T-helper 1 cell (primary cell): ENCODE results near the gene APBA2.
A peak's percentile ranks its signal among the peaks of the same experiment; 100 is the strongest.
"Not testable (repeated sequence)": the region's sequence is repeated elsewhere in the genome, so short reads cannot be mapped to it uniquely, and the experiment has no call there.

Experiments
- DNase-seq, 5 donors: peaks; one replicate each; pipeline ENCODE4 v3.0.0-alpha.2; 2012 to 2020

APBA2 gene

DNA sequence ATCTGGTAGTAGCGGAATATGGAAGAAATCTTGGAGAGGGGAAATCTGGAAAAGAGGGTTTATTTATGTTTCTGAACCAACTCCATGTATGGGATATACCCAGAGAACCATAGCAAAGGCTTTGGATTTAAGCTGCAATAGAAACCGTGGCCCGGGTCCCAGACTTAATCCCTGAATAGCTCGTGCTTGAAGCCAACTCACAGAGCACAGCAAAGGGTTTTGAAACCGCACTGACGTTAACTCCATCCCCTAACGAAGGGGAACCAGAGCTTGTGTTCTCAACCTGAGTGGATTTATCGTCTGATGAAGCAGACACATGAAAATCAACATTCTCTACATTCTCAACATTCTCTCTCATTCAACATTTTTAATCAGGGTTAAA, 154.6 kb downstream of the APBA2 start:
- no peak for DNase-seq

DNA sequence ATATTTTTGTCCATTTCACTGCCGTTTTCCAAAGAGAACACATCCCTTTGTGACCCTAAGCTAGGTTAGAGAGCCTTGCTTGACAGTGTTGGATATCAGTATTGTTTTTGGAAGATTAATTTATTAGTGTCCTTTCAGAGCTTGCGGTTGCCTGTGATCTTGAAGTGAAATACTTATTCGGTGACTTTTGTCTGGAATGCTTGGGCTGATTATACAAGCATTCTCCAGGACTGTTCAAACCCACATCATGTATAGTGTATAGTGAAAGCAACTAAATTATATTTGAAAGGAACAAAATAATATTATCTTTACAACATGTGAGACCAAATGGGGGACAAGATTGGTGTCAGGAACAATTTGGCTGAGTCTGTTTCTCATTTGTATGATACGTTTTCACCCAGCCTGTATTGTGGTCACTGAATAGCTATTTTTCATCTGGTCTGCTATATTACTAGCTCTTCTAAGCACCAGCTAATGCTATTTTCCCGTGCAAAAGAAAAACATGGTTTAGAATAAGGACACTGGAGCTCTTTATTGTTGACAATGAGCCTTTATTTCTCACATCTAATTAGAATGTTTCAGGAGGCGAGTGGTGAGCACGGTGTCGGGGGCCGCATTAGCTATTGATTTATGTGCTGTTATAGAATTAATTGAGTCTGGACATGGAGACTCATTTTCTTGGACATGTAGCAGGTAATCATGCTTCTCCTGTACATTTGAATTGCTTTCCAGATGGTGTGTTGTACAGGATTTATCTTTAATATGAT, 158.1 kb downstream of the APBA2 start:
- DNase-seq: no peak

GRCh38 chr15:29044503-29044901, 158.7 kb downstream of the APBA2 start:
- no peak for DNase-seq

DNA sequence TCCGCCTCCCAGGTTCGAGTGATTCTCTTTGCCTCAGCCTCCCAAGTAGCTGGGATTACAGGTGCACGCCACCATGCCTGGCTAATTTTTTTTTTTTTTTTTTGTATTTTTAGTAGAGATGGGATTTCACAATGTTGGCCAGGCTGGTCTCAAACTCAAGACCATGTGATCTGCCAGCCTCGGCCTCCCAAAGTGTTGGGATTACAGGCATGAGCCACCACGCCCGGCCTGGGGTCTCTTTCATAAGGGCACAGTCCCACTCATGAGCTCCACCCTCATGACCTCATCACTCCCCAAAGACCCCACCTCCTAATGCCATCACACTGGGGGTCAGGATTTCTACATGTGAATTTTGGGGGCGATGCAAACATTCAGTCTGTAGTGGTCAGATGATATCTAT, 159.4 kb downstream of the APBA2 start:
- not testable (repeated sequence) for DNase-seq

DNA sequence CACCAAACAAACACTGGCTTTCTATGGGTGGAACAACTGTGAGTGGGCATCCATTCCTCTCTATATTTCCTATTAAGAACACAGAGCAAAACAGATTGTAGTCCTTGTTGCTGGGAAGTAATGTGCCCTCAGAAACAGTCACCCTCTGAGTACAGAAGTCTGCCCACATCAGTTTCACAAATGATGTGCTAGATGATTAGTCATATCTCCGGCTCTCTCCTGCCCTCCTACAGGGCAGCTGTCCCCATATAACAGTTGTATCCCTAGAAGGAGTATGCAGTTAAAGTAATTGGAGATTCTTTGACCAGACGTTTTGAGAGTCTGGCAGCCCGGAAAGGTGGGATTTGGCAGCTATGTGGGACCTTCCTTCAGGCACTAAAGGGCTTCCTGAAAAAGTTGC, 159.9 kb downstream of the APBA2 start:
- DNase-seq: peak in 1 of 5 donors; percentile 55

- no peak for DNase-seq
These were observed 160.6 kb downstream of the APBA2 start for GRCh38 chr15:29046281-29046810.

GRCh38 chr15:29046977-29047376, 161.2 kb downstream of the APBA2 start:
- DNase-seq: no peak

DNA sequence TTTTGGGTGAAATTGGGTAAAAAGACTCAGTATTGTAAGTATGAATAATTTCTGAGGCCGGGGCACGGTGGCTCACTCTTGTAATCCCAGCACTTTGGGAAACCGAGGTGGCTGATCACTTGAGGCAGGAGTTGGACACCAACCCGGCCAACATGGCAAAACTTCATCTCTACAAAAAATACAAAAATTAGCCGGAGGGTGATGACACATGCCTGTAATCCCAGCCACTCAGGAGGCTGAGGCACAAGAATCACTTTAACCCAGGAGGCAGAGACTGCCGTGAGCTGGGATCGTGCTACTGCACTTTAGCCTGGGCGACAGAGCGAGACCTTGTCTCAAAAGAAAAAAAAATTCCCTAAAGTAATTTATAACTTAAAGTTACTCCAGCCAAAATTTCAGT, 162.2 kb downstream of the APBA2 start:
- DNase-seq: no peak

DNA sequence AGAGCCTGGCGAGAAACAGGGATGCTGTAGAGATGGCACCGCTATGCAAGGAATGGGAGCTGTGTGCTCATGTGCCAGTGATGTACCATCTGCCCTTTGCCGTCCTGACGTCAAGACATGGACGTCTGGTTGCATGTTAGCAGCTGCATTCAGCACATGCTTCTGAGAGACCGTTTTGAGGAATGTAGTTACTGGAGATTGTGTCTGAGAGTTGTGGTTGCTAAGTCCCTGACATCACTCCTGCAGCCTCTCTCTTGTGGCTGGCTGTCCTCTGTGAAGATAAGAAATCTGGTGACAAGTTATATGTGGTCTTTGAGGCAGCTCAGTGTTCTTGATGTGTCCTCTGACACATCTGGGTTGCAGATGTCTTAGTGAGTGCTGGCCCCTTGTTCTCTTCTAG, 165.1 kb downstream of the APBA2 start:
- DNase-seq: peak in 1 of 5 donors; percentile 1

GRCh38 chr15:29051422-29051821, 165.6 kb downstream of the APBA2 start:
- no peak for DNase-seq

DNA sequence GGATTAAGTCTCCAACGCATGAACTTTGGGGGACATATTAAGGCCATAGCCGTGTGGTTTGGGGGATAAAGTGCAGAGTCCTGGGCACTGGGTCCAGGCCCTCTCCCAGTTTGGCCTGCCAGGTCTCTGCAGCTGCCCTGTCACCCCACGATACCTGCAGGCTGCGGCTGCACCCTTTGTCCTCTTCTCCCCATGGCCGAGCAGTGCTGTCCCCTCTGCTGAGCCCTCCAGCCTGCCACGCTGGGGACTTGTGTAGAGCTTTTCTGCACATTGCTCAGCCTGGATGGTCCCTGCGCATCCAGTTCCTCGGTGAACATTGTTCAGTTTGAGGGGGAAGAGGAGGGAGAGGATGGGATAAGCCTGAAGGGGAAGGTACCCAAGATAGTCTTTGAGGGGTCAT, 167.2 kb downstream of the APBA2 start:
- DNase-seq: no peak

DNA sequence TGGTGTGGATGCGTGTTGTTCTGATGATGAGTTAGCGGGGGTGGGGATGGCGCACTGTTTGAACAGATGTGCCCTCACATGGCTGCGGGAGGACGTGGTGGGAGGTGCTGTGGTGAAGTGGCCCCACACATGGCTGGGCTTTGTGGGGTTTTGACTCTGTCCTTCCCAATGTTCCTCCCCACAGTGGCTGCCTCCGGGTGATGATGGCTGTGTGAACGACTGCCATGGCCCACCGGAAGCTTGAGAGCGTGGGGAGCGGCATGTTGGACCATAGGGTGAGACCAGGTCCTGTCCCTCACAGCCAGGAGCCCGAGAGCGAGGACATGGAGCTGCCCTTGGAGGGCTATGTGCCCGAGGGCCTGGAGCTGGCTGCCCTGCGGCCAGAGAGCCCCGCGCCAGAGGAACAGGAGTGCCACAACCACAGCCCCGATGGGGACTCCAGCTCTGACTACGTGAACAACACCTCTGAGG, 167.9 kb downstream of the APBA2 start:
- no peak for DNase-seq

DNA sequence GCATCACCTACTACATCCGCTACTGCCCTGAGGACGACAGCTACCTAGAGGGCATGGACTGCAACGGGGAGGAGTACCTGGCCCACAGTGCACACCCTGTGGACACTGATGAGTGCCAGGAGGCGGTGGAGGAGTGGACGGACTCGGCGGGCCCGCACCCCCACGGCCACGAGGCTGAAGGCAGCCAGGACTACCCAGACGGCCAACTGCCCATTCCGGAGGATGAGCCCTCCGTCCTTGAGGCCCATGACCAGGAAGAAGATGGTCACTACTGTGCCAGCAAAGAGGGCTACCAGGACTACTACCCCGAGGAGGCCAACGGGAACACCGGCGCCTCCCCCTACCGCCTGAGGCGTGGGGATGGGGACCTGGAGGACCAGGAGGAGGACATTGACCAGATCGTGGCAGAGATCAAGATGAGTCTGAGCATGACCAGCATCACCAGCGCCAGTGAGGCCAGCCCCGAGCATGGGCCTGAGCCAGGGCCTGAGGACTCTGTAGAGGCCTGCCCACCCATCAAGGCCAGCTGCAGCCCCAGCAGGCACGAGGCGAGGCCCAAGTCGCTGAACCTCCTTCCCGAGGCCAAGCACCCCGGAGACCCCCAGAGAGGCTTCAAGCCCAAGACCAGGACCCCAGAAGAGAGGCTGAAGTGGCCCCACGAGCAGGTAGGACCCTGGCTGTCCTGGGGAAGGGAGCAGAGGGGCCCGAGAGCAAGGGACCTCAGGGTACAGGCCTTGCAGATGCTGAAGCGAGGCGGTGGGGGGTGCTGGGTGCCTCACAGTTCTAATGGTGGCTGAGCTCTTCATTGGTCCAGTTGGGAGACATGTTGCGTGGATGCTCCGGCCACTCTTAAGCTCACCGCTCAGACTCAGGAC, 168.6 kb downstream of the APBA2 start:
- DNase-seq: no peak

- DNase-seq: no peak
These were observed 170.1 kb downstream of the APBA2 start for GRCh38 chr15:29055876-29056275.

DNA sequence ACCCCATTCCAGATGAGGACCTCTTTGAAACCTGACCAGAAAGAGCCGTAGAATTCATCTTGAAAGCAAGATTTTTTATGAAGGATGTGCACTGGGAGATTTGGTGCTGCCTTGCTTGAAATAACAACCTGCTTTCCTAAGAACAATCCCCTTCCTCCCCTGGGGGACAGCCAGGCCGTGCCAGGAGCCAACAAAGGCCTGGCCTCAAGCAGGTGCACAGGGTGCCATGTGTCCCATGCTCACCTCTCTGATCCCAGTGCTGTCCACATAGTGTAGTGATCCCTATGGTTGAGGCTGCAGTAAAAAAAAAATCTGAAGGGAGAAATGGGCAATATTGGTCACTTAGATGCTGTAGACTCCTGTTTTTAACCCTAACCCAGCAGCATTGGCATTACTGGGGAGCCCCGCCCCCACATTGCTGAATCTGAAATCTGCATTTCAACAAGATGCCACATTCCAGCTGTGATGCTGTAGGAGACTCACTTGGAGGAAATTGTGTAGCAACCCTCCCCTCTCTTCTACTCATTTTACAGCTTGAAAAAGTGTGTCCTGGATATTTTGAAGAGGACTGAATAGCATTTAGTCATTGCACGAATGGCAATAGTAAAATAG, 171.2 kb downstream of the APBA2 start:
- no peak for DNase-seq

- DNase-seq: no peak
These were observed 172.1 kb downstream of the APBA2 start for GRCh38 chr15:29057856-29058255.

DNA sequence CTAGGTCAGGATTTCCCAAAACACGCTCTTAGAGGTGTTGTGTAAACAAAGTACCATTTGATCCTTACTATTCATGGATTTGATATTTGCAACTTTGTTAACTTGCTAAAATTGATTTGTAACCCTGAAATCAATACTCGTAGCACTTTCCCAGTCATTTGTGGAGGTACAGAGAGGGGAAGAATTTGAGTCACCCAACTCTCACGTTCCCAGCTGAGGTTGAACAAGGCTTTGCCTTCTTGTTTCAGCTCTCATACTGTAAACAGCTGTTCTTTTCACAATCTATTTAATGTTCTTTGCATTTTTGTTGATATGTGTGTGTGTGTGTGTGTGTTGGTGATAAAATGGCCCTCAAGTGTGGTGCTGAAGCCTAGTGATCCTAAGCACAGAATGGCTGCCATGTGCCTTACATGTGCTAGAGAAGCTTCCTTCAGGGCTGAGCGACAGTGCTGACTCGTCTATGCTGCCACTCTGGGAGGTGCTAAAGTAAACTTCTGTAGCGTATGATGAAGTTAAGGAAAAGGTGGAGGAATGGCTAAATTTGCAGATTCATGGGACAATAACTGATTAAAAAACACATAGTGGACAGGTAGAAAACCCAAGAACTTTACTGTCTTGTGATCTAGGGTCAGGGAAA, 173.2 kb downstream of the APBA2 start:
- peak in 1 of 5 donors; percentile 3 for DNase-seq

DNA sequence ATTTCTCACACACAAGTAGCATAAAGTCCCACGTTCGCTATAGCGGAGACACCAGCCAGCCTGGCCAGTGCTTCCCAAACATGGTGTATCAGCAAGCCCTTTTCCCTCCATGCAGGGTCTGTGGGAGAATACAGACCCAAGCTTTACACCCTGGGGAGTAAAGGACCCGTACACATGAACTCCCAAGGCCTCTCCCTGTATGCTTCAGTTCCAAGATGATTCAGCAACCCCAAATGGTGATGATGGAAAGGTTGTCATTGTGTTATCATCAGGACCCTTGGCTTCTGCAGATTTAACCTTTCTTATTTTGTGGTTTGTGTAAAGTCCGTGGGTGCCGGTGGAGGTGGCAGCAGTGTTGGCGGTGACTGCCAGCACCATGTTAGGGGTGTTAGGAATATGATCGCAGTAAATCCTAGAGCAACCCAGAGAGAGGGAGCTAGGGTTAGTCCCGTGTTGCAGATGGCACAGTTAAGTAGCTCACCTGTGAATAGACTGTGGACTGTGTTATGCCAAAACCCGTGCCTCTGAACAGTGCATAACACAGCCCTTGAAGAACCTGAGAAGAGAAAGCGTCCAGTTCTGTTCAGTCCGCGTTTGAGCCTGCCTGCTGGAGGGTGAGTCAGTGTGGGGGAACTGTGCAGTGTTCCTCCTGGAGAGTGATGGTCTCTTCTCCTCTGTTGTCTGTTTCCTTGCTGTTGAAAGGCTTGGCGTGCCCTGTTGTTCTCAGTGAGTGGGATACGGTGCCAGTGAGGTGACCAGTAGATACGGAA, 174.3 kb downstream of the APBA2 start:
- DNase-seq: no peak

DNA sequence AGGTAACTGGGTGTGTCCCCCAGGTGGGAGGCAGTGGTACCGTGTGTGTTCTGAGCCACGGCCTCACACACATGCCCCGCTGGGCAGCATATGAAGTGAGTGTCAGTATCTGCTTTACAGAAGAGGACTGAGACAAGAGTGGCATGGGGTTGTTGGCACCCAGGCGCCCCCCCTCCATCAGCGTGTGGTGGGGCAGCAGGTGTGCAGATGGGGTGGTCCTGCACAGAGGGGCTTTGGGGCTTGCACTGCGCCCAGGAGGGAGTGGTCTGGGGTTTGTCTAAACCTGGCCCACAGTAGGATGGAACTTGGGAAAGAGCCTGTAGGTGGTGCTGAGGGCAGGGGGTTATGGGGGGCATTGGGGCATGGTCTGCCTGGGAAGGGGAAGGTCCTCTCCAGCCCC, 176.0 kb downstream of the APBA2 start:
- no peak for DNase-seq

DNA sequence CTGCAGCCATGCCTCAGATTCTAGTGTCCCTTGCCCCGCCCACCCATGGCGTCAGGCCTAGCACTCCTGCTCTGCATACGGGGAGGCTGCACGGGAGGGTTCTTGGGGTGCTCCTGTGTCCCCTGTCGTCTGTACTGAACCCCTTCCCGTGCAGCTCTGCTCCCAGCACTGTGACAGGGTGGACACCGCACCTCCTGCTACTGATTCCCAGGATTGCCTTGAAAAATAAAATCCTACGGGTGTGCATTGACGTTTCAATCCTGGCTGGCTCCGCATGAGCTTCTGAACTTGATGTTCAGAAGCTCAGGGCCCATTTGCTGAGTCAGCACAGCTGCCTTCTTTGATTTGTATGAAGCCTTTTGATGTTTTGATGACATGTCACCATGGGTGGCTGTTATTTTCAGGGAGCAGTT, 176.4 kb downstream of the APBA2 start:
- DNase-seq: no peak

DNA sequence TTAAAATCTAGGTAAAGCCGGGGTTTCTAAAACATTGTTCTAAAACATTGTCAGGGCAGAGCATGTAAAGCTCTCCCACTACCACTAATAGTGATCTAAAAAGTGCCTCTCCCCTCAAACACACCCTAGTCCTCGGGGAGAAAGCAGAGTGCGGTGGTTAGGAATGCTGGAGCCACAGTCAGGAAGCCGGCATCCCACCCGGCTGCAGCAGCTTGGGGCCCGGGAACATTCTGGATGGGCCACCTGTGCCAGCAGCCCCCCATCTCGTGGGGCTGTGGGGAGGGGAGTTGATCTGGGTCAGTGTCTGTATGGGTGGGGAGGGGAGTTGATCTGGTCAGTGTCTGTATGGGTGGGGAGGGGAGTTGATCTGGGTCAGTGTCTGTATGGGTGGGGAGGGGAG, 176.9 kb downstream of the APBA2 start:
- no peak for DNase-seq

DNA sequence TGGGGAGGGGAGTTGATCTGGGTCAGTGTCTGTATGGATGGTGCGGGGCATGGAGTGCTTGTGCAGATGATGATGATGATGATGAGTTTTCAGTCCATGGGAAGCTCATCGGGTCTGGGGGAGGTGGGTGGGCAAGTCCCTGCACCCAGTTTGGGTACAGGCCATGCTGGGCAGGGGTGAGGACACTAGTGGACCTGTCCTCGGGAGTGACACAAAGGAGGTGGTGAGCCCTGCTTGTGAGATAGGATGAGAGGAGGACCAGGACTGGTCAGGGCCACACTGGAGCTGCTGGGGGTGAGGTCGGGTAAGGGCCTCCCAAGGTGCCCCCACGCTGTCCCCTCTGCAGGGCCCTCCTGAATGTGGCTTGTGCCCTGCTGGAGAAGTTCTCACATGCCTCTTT, 177.9 kb downstream of the APBA2 start:
- no peak for DNase-seq
